Smooth muscle cell of the brain vasculature (primary cell): ENCODE data around the gene ULK1.
A peak's percentile ranks its signal among the peaks of the same experiment; 100 is the strongest.

ENCODE experiments used
- DNase-seq: peaks from one replicate; pipeline ENCODE4 v3.0.0-alpha.2; 2012; ENCODE audit warnings: low read depth, low spot score

ULK1 gene

DNA sequence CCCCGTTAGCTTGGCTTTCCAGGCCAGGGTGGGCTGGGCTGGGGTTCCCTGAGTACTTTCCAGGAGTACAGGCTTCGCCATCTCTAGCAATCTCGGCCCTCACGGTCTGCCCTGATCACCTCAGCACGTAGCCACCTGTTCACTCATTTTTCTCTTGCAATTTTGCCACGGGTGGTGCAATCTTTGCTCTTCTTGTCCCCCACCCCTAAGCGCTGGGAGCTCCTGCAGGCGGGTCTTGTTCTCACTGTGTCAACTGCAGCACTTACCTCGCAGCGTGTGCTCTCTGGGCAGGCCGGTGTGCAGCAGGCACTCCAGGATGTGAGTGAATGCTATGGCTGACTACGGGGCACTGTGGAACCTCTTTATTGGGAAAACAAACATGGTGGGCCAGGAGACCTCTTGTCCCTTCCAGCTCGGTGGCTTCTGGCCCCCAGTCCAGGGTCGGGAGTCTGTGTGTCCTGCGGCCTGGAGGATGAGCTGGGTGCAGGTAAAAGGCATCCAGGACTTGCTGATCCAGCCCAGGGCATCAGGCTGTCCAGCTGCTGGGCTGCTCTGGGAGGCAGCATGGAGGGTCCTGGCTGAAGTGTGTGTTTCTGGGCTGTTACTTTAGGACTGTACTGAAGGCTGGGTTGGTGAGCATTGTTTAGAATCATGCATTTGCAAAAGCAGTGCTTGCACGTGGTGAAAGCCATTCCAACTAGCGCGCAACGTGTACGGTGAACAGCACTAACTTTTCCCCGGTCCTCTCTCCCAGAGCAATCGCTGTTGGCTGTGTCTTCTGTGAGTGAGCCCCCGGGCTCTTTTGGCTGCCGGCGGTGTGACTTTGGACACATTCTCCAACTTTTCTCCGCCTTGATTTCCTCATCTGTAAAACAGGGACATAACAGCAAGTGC lies 1.5 kb upstream of the ULK1 start:
- no peak for DNase-seq

DNA sequence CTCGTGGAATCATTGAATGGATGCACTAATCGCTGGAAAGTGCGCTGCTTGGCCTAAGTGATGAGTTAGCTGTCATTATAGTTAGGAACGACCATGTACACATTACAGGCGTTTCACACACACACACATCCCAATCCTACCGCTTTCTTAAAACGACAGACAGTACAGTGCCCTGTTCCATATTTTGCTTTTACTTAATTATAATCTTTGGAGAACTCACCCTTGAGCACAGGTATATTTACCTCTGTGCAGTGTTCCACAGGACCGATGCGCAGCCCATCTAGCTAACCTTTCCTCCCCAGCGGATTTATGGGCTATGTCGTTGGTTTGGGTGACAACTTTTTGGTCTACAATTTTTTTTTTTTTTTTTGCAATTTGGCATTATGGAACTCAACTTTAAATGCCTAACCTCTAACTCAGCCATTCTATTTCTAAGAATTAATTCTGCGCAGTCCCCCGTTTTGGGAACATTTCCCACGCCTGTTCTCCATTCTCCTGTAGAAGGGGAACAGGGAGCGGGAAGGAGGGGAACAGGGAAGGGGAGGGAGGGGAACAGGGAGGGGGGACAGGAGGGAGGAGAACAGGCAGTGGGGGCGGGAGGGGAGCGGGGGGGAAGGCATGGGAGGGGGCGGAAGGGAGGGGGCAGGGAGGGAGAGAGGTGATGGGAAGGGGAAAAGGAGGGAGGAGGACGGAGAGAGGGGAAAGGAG lies 663 bp upstream of the ULK1 start:
- no peak for DNase-seq

DNA sequence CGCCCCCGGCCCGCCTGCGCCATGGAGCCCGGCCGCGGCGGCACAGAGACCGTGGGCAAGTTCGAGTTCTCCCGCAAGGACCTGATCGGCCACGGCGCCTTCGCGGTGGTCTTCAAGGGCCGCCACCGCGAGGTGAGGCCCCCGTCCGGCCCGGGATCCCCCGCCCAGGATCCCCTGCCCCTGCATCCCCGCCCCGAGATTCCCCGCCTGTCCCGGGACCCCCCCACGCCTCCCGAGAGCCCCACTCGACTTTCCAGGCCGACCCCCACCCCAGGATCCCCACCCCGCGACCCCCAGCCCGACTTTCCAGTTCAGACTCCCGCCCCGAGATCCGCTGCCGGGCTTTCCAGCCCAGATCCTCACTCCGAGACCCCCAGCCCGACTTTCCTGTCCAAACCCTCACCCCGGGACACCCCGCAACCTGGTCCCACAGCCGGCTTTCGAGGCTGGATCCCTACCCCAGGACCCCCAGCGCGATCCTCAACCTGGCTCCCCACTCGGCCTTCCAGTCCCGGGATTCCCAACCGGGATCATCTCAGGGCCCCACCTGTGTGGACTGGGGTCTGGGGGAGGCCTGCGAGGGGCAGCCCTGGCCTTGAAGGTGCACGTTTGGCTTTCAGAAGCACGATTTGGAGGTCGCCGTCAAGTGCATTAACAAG lies 688 bp downstream of the ULK1 start:
- no peak for DNase-seq

DNA sequence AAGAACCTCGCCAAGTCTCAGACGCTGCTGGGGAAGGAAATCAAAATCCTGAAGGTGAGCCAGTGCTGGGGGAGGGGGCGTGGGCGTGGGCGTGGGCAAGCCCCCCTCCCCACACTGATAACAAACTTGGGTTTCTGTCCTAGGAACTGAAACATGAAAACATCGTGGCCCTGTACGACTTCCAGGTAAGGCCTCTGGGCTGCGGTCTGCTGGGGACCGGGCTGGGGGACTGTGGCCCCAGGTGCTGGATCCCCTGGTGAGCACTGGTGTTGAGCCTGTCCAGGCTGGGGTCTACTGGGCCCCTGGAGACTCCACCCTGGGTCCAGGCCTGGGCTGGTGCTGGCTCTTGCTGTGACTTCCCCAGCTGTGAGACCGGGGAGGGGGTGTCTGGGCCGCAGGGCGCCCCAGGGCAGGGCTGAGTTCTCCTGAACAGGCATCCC lies 1.2 kb downstream of the ULK1 start:
- DNase-seq = no peak

DNA sequence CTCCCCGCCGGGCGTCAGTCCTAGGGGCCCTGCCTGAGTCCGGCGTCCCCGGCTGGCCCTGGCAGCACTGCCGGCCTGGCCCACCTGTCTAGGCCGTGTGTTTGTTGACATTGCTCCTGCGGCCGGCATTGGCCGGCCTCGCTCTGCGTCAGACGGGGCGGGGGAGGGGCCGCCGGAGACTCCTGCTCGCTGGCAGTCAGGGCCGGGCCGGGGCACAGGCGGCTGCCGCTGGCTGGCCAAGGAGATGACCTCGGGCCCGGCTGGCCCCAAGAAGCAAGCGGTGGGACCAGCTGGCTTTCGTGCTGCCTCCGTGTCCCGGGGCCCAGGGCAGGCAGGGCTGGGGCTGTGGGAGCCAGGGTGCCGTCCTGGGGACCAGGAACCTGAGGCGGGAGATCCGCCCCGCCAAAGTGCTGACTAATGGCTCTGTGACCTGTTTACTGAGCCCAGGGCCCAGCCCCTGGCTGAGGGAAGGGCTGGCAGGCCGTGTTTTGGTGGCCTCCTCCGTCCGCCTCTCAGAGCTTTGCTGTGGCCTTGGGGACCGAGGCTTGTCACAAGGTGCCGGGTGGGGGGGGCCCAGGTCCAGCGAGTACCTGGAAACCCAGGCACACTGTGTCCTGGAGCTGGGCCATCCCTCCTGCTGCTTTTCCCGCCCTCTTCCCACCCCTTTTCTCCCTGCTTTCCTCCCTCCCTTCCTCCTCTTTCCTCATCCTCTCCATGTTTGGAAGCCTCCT lies 1.8 kb downstream of the ULK1 start:
- DNase-seq = peak; percentile 70

GRCh38 chr12:131896811-131897270 lies 2.4 kb downstream of the ULK1 start:
- no peak for DNase-seq

GRCh38 chr12:131897276-131897675 lies 2.9 kb downstream of the ULK1 start:
- no peak for DNase-seq

GRCh38 chr12:131897875-131898274 lies 3.5 kb downstream of the ULK1 start:
- DNase-seq = no peak

DNA sequence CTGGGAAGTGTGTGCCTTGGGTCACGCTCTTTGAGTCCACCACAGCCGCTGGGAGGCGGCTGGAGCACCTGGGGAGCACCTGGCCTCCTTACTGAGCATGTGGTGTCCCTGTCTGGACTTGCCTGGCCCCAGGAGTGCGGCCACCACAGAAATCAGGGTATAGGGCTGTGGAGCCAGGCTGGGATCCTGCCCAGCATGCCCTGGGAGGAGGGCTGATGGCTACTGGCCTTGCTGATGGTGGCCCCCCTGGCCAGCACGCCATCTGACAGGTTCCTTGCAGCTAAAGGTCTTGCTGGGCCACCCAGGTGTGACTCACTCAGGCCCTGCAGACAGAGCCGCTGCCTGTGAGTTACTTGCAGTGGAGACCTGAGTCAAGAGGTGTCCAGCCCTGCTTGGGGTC lies 6.0 kb downstream of the ULK1 start:
- no peak for DNase-seq

GRCh38 chr12:131901431-131902331 lies 7.3 kb downstream of the ULK1 start:
- DNase-seq = no peak

GRCh38 chr12:131902332-131903241 lies 8.2 kb downstream of the ULK1 start:
- DNase-seq = no peak

- DNase-seq = no peak
Measured at GRCh38 chr12:131903270-131904255, 9.1 kb downstream of the ULK1 start.

DNA sequence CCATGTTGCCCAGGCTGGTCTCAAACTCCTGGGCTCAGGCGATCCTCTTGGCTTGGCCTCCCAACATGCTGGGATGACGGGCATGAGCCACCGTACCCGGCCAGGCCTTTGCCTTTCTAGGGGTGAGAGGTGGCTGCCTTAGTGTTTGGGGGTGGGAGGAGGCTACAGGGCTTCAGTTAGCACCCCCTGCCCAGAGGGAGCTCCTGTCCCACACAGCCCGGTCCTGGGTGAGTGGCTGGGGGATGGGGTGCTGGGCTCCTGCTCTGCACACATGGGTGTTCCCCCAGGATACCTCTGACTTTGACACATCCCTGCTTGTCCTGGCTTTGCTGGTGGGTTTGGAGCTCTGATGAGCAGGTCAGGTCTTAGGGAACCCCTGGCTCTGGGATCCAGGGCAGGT lies 9.9 kb downstream of the ULK1 start:
- no peak for DNase-seq

- DNase-seq = no peak
Measured at GRCh38 chr12:131905081-131905629, 10.7 kb downstream of the ULK1 start.

DNA sequence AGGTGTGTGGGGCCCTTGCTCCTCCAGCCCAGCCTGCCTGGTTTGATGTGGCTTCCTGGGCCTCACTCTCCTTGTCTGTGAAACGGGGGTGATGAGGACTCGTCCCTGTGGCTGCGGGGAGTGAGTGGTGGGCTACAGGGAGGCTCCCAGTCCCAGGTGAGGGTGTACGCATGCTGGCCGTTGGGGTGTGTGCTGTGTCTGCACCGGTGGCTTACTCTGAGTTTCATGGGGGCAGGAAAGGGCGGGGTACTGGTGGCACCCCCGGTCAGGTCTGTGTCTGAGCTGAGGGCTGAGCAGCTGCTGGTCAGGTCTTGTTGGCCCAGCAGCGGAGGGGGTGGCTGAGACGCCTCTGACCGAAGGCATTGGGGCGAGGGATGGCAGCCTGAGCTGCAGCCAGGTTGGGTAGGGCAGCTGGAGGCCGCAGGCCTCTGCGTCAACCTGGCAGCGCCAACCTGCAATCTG lies 11.2 kb downstream of the ULK1 start:
- DNase-seq = no peak

DNA sequence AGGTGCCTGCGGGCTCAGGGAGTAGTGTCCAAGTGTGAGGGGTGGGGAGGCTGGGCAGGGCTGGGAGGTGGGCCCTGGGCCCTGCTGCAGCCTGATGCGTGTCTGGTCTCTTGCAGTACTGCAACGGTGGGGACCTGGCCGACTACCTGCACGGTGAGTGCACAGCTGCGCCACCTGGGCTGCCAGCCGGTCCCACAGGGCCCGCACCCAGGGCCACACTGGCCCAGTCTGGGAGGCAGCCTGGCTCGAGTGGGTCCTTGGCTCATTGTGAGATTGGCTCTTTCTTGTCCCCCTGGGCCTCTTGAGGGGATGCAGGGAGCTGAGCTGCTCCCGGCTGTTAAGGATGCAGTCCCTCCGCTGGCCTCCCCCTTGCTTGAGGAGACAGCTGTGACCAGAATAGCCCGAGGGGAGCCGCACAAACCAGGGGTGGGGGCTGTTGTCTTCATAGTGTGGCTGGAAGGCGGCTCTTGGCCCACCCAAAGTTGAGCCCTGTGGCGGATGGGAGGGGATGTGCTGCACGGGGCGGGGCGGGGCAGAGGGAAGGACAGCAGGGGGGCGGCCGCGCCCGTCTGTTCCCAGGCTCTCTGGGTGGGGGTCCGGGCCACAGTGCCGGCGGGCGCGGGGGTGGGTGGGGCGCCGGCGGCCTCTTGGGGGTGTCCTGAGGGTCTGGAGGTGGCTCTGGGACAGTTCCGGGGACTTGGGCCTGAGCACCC lies 13.1 kb downstream of the ULK1 start:
- no peak for DNase-seq
